HL-60 (cell line): ENCODE measurements around the gene ODC1.

Source experiments
- SPI1 ChIP-seq: IDR thresholded peaks from 2 replicates; pipeline ENCODE4 v1.6.1; 2012; ENCODE audit warnings: low read depth, mild to moderate bottlenecking, borderline replicate concordance
- TF ChIP-seq, protein P1 (sequence below): IDR thresholded peaks from one replicate; pipeline ENCODE4 v1.5.1; 2011; ENCODE audit warnings: low read length, control low read depth, inconsistent platforms; ENCODE audit not compliant: insufficient read depth

- TF ChIP-seq SPI1, result no peak
- TF ChIP-seq, protein P1, sequence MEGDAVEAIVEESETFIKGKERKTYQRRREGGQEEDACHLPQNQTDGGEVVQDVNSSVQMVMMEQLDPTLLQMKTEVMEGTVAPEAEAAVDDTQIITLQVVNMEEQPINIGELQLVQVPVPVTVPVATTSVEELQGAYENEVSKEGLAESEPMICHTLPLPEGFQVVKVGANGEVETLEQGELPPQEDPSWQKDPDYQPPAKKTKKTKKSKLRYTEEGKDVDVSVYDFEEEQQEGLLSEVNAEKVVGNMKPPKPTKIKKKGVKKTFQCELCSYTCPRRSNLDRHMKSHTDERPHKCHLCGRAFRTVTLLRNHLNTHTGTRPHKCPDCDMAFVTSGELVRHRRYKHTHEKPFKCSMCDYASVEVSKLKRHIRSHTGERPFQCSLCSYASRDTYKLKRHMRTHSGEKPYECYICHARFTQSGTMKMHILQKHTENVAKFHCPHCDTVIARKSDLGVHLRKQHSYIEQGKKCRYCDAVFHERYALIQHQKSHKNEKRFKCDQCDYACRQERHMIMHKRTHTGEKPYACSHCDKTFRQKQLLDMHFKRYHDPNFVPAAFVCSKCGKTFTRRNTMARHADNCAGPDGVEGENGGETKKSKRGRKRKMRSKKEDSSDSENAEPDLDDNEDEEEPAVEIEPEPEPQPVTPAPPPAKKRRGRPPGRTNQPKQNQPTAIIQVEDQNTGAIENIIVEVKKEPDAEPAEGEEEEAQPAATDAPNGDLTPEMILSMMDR, result no peak
Measured at GRCh38 chr2:10486091-10486490, 38.0 kb upstream of the ODC1 start.
